ENCODE data around the gene DLEC1.

Gene DLEC1

GRCh38 chr3:38110314-38111050, 71.5 kb downstream of the DLEC1 start:
- no peak for DNase-seq

- DNase-seq, result no peak
Measured at GRCh38 chr3:38111201-38111600, 72.2 kb downstream of the DLEC1 start.

- DNase-seq, result no peak
Measured at GRCh38 chr3:38111696-38112377, 72.8 kb downstream of the DLEC1 start.

- no peak for DNase-seq
Measured at GRCh38 chr3:38112378-38112761, 73.4 kb downstream of the DLEC1 start.

- DNase-seq, result no peak
Measured at GRCh38 chr3:38114052-38114874, 75.3 kb downstream of the DLEC1 start.

- DNase-seq, result no peak
Measured at GRCh38 chr3:38114875-38115644, 76.1 kb downstream of the DLEC1 start.

GRCh38 chr3:38115645-38116427, 76.8 kb downstream of the DLEC1 start:
- no peak for DNase-seq

GRCh38 chr3:38116471-38117162, 77.6 kb downstream of the DLEC1 start:
- DNase-seq, result no peak

GRCh38 chr3:38117163-38117716, 78.2 kb downstream of the DLEC1 start:
- no peak for DNase-seq

- DNase-seq, result no peak
Measured at GRCh38 chr3:38117748-38118420, 78.9 kb downstream of the DLEC1 start.

- DNase-seq, result no peak
Measured at GRCh38 chr3:38118421-38119247, 79.6 kb downstream of the DLEC1 start.

GRCh38 chr3:38119248-38119544, 80.2 kb downstream of the DLEC1 start:
- no peak for DNase-seq

- DNase-seq, result no peak
Measured at GRCh38 chr3:38119821-38120692, 81.0 kb downstream of the DLEC1 start.

GRCh38 chr3:38120693-38121450, 81.9 kb downstream of the DLEC1 start:
- DNase-seq, result no peak

- DNase-seq, result no peak
Measured at GRCh38 chr3:38121451-38121831, 82.4 kb downstream of the DLEC1 start.

GRCh38 chr3:38121832-38122461, 82.9 kb downstream of the DLEC1 start:
- DNase-seq, result no peak

- no peak for DNase-seq
Measured at GRCh38 chr3:38122712-38123290, 83.8 kb downstream of the DLEC1 start.
